K562 (cell line): ENCODE results near the gene UBE2A. TPM values are rescaled to one million over a fixed set of nuclear protein-coding genes. Genes with fewer than 3 reads are reported as not detected.

Source experiments
- ELF2 ChIP-seq: fragments of 250-450 bp; sonication (Bioruptor Pico); IDR thresholded peaks from 2 replicates; pipeline ENCODE4 v1.5.0; 2021; ENCODE audit warnings: mild to moderate bottlenecking
- NFYB ChIP-seq: IDR thresholded peaks from 2 replicates; pipeline ENCODE4 v1.6.1; 2011; ENCODE audit warnings: mild to moderate bottlenecking, moderate library complexity; ENCODE audit not compliant: insufficient read length; ENCODE audit errors: extremely low read depth
- PHF8 ChIP-seq: fragments of 200-600 bp; sonication (generic); IDR thresholded peaks from 2 replicates; pipeline ENCODE4 v1.6.1; 2012; ENCODE audit warnings: mixed run types, mild to moderate bottlenecking, inconsistent platforms, low read length, moderate library complexity, borderline replicate concordance
- RB1 ChIP-seq: fragments of 450-650 bp; IDR thresholded peaks from 2 replicates; pipeline ENCODE4 v1.6.1; 2017; ENCODE audit warnings: low read depth, mild to moderate bottlenecking
- RFX1 ChIP-seq: fragments of 450-650 bp; IDR thresholded peaks from 2 replicates; pipeline ENCODE4 v1.6.1; 2016; ENCODE audit warnings: mild to moderate bottlenecking, moderate library complexity
- TAF1 ChIP-seq: IDR thresholded peaks from 2 replicates; pipeline ENCODE4 v1.6.1; 2011; ENCODE audit warnings: mild to moderate bottlenecking, low read length, moderate library complexity; ENCODE audit not compliant: insufficient read depth, control insufficient read depth, severe bottlenecking; ENCODE audit errors: extremely low read depth
- TCF3 ChIP-seq: sonication (generic); formaldehyde crosslinking; IDR thresholded peaks from 2 replicates; pipeline ENCODE4 v1.4.0; 2020; ENCODE audit warnings: mild to moderate bottlenecking, missing genetic modification reagents
- ZBTB1 ChIP-seq: sonication (generic); formaldehyde crosslinking; IDR thresholded peaks from 2 replicates; pipeline ENCODE4 v1.8.1; 2023; ENCODE audit warnings: missing genetic modification reagents, low read depth, mild to moderate bottlenecking, borderline replicate concordance
- polyA plus RNA-seq, 8 experiments: library from polyadenylated mRNA; depleted of rRNA in 4 of 8; stranded (reverse) in 5 of 8; unstranded in 3 of 8; fragments of >200 nt; fragmentation: Nextera tagmentation in 2 of 8; fragmentation: Illumina TruSeq in 1 of 8; extraction: Ambion mirVana in 2 of 8; extraction: Trizol in 1 of 8; gene quantifications; 2 replicates each; pipeline versions ENCODE4 v1.2.1 to v1.2.3, GENCODE V29; 2011 to 2014; ENCODE audit warnings: inconsistent platforms in 1 of 8, missing spikeins in 1 of 8
- total RNA-seq, 7 experiments: library from RNA; depleted of rRNA in 6 of 7; stranded (reverse); fragments of >200 nt in 6 of 7; fragmentation: Illumina TruSeq in 2 of 7; extraction: Trizol in 2 of 7; gene quantifications; 2 replicates each; pipeline versions ENCODE4 v1.2.1 to v1.2.3, GENCODE V29; 2011 to 2021; ENCODE audit warnings: low replicate concordance in 1 of 7
- TF ChIP-seq, protein P1 (sequence below), 2 experiments: IDR thresholded peaks; 2 replicates each; pipeline ENCODE4 v1.6.1; 2011; ENCODE audit warnings: borderline replicate concordance in 1 of 2, control low read depth in 1 of 2, low read depth in 1 of 2, low read length in 1 of 2, mild to moderate bottlenecking in 1 of 2, mixed read lengths in 1 of 2, moderate library complexity in 1 of 2; ENCODE audit not compliant: insufficient read depth in 1 of 2, insufficient read length in 1 of 2, poor library complexity in 1 of 2, severe bottlenecking in 1 of 2; ENCODE audit errors: extremely low read depth in 1 of 2
- TF ChIP-seq, protein P2 (sequence below): fragments of 450-650 bp; formaldehyde crosslinking; IDR thresholded peaks from 2 replicates; pipeline ENCODE4 v1.4.0; 2022; ENCODE audit warnings: missing genetic modification characterization
- TF ChIP-seq, protein P3 (sequence below): sonication (generic); formaldehyde crosslinking; IDR thresholded peaks from 2 replicates; pipeline ENCODE4 v1.9.0; 2022; ENCODE audit warnings: mild to moderate bottlenecking, missing genetic modification reagents
- TF ChIP-seq, protein P4 (sequence below), 2 experiments: IDR thresholded peaks; 2 replicates each; pipeline ENCODE4 v1.6.1; 2012; ENCODE audit warnings: improper control_type of control experiment in 2 of 2, low read depth in 2 of 2, low read length in 2 of 2, borderline replicate concordance in 1 of 2

UBE2A gene
- total and polyA plus RNA-seq, 9 of the 15 experiments (the other 6 are each of a cell fraction or from before 2014, with no cell fraction given), result 21.6 to 87.6 (median 47.8) TPM

DNA sequence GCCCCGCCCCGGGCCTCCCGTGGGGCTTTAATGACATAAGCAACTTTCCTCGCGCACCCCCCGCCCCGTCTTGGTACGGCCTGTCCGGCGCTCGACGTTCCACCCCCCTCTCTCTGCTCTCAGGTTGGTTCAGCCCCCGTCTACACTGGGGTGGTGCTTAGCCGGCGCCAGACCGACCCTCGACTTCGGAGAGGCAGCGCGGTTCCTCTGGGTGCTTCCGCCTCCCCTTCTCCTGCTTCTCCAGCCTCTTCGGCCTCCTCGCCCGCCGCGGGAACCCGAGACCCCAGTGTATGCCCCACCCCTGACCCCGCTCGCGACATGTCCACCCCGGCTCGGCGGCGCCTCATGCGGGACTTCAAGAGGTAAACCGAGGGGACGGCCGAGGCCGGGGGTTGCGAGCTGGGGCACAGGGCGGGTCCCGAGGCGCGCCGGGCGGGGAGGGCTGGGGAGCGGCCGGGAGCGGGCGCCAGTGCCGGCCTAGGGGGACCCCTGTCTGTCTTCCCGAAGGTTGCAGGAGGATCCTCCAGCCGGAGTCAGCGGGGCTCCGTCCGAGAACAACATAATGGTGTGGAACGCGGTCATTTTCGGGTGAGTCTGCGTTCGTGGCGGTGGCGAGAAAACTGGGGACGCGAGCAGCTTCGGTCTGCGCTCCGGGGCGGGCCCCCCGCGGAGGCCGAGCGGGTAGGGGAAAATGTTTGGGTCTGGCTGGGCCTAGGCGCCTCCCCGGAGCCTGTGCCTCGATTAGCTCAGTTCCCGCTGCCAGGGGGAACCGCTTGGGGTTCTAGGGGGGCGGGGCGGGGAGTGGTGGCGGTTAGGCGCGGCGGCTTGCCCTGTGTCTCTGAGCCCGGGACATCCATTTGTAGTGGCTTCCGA lies at the start of gene UBE2A (continued):
- TF ChIP-seq, protein P1, sequence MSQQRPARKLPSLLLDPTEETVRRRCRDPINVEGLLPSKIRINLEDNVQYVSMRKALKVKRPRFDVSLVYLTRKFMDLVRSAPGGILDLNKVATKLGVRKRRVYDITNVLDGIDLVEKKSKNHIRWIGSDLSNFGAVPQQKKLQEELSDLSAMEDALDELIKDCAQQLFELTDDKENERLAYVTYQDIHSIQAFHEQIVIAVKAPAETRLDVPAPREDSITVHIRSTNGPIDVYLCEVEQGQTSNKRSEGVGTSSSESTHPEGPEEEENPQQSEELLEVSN (IDR thresholded peaks at IDR 0.05; ENCODE audit: borderline replicate concordance in 1 of 2, extremely low read depth in 1 of 2, insufficient read depth in 1 of 2, insufficient read length in 1 of 2, low read depth in 1 of 2, low read length in 1 of 2, poor library complexity in 1 of 2, severe bottlenecking in 1 of 2), result peak in 1 of 2 experiments; percentile 5
- peak; percentile 71 for TF ChIP-seq PHF8
- TF ChIP-seq, protein P2, sequence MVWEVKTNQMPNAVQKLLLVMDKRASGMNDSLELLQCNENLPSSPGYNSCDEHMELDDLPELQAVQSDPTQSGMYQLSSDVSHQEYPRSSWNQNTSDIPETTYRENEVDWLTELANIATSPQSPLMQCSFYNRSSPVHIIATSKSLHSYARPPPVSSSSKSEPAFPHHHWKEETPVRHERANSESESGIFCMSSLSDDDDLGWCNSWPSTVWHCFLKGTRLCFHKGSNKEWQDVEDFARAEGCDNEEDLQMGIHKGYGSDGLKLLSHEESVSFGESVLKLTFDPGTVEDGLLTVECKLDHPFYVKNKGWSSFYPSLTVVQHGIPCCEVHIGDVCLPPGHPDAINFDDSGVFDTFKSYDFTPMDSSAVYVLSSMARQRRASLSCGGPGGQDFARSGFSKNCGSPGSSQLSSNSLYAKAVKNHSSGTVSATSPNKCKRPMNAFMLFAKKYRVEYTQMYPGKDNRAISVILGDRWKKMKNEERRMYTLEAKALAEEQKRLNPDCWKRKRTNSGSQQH (CRISPR knock-in tag), result 0 out of 2 replicates have a peak, but pooled peaks have one; percentile 19
- TF ChIP-seq TAF1, result peak; percentile 92
- TF ChIP-seq, protein P3, sequence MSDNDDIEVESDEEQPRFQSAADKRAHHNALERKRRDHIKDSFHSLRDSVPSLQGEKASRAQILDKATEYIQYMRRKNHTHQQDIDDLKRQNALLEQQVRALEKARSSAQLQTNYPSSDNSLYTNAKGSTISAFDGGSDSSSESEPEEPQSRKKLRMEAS (CRISPR knock-in tag), result peak; percentile 63
- TF ChIP-seq RB1, result 0 out of 2 replicates have a peak, but pooled peaks have one; percentile 18
- peak; percentile 11; the same call in 1 of the 2 replicates for TF ChIP-seq RFX1
- TF ChIP-seq NFYB, result no peak
- 0 out of 2 replicates have a peak, but pooled peaks have one; percentile 35 for TF ChIP-seq ELF2 (CRISPR knock-in tag)
- TF ChIP-seq, protein P4, sequence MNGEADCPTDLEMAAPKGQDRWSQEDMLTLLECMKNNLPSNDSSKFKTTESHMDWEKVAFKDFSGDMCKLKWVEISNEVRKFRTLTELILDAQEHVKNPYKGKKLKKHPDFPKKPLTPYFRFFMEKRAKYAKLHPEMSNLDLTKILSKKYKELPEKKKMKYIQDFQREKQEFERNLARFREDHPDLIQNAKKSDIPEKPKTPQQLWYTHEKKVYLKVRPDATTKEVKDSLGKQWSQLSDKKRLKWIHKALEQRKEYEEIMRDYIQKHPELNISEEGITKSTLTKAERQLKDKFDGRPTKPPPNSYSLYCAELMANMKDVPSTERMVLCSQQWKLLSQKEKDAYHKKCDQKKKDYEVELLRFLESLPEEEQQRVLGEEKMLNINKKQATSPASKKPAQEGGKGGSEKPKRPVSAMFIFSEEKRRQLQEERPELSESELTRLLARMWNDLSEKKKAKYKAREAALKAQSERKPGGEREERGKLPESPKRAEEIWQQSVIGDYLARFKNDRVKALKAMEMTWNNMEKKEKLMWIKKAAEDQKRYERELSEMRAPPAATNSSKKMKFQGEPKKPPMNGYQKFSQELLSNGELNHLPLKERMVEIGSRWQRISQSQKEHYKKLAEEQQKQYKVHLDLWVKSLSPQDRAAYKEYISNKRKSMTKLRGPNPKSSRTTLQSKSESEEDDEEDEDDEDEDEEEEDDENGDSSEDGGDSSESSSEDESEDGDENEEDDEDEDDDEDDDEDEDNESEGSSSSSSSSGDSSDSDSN (IDR thresholded peaks at IDR 0.05; ENCODE audit: borderline replicate concordance in 1 of 2, low read depth in 2 of 2, low read length in 2 of 2), result peak; percentile 16 to 62; a peak in 1 of 4 replicates
- no peak for TF ChIP-seq TCF3 (CRISPR knock-in tag)
- no peak for TF ChIP-seq ZBTB1
